Measurements from ENCODE around the gene MACF1.

MACF1 gene

DNA sequence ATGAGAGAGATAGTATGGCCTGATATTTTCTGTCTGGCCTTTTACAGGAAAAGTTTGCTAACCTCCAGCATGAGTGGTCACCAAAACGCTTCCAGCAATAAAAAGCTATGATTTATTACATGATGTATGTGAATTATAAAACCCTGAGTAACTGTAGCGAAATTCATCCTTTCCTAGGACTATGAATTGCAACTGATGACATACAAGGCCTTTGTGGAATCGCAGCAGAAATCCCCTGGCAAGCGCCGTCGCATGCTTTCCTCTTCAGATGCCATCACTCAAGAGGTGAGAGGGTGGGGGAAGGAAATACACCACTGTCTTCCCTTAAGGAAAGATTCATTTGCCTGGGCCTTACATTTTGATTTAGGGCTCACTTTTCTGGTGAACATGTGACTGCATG lies 117.9 kb downstream of the MACF1 start:
- ChIA-PET POLR2A (no interaction called here), CTCF (no interaction called here)
- no peak for DNase-seq (ENCODE audit: extremely low spot score)
- TF ChIP-seq BHLHE40 (IDR thresholded peaks at IDR 0.05; ENCODE audit: borderline replicate concordance) (no peak), NFRKB (IDR thresholded peaks at IDR 0.05) (no peak), L3MBTL2 (conservative IDR thresholded peaks at IDR 0.05) (no peak), CTBP1 (IDR thresholded peaks at IDR 0.05; ENCODE audit: borderline replicate concordance) (no peak), ELF4 (IDR thresholded peaks at IDR 0.05) (no peak), FOXM1 (IDR thresholded peaks at IDR 0.05; ENCODE audit: borderline replicate concordance) (no peak), LEF1 (IDR thresholded peaks at IDR 0.05; ENCODE audit: borderline replicate concordance) (no peak), SUZ12 (IDR thresholded peaks at IDR 0.05) (no peak), ARNT (IDR thresholded peaks at IDR 0.05) (no peak)

DNA sequence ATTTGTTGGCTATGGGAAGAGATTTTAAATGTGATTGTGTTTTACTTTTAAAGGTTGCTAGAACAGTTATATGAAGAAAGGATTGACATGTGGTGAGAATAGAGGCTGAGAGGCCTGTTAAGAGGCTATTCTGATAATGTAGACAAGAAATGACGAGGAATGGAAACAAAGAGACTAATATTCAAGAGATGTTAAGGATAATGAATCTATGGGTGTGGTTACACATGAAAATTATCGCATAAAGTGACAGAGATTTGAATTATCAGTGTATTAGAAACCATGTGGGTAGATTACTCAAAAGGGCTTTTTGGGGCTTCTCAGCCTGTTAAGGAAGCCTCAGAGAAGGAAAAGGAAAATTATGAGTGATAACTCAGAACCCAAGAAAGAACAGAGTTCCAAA lies 120.4 kb downstream of the MACF1 start:
- no peak for TF ChIP-seq SUZ12 (IDR thresholded peaks at IDR 0.05)
- no peak for TF ChIP-seq FOXK2 (IDR thresholded peaks at IDR 0.05)
- no peak for TF ChIP-seq ARNT (IDR thresholded peaks at IDR 0.05)
- TF ChIP-seq FOXA1 (IDR thresholded peaks at IDR 0.05), result no peak
- POLR2A ChIA-PET, result no interaction called here
- no peak for DNase-seq (ENCODE audit: extremely low spot score)
- CTCF ChIA-PET, result no interaction called here

DNA sequence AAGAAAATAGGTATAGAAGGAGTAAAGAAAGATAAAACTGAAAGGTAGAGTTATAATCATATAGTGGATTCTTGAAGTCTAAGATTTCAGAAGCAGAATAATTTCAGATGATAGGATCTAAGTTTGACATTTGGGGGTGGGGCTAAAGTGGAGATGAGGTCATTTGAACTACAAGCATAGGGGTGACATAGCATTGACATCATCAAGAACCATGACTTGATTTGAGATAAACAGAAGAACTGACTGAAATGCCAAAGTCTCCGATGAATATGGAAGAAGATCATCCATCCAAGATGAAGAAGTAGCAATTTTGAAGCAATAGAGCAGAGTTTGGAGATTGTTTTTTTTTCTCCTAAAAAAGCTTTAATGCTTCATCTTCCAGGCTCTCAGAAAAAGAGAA lies 122.3 kb downstream of the MACF1 start:
- TF ChIP-seq L3MBTL2 (conservative IDR thresholded peaks at IDR 0.05) (no peak), ZNF384 (IDR thresholded peaks at IDR 0.05) (no peak), LEF1 (IDR thresholded peaks at IDR 0.05; ENCODE audit: borderline replicate concordance) (no peak), TARDBP (IDR thresholded peaks at IDR 0.05) (no peak)
- DNase-seq (ENCODE audit: extremely low spot score), result no peak
- CTCF ChIA-PET, result no interaction called here
- POLR2A ChIA-PET, result no interaction called here

DNA sequence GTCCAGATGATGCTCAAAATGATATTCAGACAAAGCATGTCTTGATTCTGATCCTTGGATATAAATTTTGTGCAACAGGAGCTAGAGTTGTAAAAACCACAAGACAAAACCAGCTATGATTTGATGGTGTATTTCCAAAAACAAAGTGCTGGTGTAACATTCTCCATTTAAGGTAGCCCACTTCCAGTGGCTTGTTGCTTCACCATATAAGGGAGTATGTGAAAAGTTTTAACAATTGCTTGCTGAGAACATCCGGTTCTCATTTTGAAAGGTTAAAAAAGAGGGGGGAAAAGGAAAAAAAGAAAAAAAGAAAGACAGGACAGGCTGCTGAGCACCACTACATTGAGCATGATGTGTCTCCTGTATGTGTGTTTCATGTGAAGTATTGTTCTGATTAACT lies 123.6 kb downstream of the MACF1 start:
- POLR2A ChIA-PET, result no interaction called here
- no peak for TF ChIP-seq NFRKB (IDR thresholded peaks at IDR 0.05)
- TF ChIP-seq LEF1 (IDR thresholded peaks at IDR 0.05; ENCODE audit: borderline replicate concordance), result no peak
- no peak for TF ChIP-seq ELF4 (IDR thresholded peaks at IDR 0.05)
- TF ChIP-seq L3MBTL2 (conservative IDR thresholded peaks at IDR 0.05), result no peak
- no peak for TF ChIP-seq SP1 (IDR thresholded peaks at IDR 0.05)
- TF ChIP-seq ARNT (IDR thresholded peaks at IDR 0.05), result no peak
- TF ChIP-seq ZNF384 (IDR thresholded peaks at IDR 0.05), result no peak
- TF ChIP-seq CTBP1 (IDR thresholded peaks at IDR 0.05; ENCODE audit: borderline replicate concordance), result no peak
- TF ChIP-seq FOXM1 (IDR thresholded peaks at IDR 0.05; ENCODE audit: borderline replicate concordance), result no peak
- TF ChIP-seq, protein P1, sequence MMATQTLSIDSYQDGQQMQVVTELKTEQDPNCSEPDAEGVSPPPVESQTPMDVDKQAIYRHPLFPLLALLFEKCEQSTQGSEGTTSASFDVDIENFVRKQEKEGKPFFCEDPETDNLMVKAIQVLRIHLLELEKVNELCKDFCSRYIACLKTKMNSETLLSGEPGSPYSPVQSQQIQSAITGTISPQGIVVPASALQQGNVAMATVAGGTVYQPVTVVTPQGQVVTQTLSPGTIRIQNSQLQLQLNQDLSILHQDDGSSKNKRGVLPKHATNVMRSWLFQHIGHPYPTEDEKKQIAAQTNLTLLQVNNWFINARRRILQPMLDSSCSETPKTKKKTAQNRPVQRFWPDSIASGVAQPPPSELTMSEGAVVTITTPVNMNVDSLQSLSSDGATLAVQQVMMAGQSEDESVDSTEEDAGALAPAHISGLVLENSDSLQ (IDR thresholded peaks at IDR 0.05), result no peak
- no peak for TF ChIP-seq FOXK2 (IDR thresholded peaks at IDR 0.05)
- TF ChIP-seq TARDBP (IDR thresholded peaks at IDR 0.05), result no peak
- TF ChIP-seq SUZ12 (IDR thresholded peaks at IDR 0.05), result no peak
- TF ChIP-seq BHLHE40 (IDR thresholded peaks at IDR 0.05; ENCODE audit: borderline replicate concordance), result no peak
- no peak for TF ChIP-seq HDGF (IDR thresholded peaks at IDR 0.05; ENCODE audit: borderline replicate concordance)
- no peak for TF ChIP-seq FOXA1 (IDR thresholded peaks at IDR 0.05)
- DNase-seq (ENCODE audit: extremely low spot score), result no peak
- CTCF ChIA-PET, result no interaction called here

DNA sequence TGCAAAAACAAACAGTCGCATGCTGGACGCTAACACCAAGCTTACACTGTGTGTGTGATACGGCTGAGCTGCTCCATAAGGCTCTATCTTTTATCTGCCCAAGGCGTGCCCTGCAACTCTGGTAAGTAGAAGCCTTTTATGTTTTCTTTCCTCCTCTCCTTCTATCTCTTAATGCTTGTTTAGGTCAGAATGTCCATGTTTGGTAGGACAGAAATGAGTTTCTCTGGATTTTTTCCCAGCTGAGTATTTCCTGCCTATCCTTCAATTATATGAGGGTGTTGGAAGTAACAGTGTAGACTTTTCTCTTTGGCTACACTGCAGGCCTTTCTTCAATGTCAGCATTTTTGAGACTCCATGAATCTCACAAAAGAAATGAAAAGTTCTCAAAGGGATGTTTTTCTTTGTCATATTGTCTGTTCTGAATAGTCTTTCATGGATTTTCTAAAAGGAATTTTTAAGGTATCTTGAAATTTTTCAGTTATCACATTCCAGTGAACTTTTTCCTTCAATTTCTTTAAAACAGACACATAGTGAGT lies 124.2 kb downstream of the MACF1 start:
- ChIA-PET CTCF (no interaction called here), POLR2A (interaction anchor here (0.7 kb wide), 1 partner anchor 124 kb away, joined by 3 read pairs; the partner anchor contains the start of gene MACF1)
- no peak for TF ChIP-seq HDGF (IDR thresholded peaks at IDR 0.05; ENCODE audit: borderline replicate concordance)
- no peak for DNase-seq (ENCODE audit: extremely low spot score)

DNA sequence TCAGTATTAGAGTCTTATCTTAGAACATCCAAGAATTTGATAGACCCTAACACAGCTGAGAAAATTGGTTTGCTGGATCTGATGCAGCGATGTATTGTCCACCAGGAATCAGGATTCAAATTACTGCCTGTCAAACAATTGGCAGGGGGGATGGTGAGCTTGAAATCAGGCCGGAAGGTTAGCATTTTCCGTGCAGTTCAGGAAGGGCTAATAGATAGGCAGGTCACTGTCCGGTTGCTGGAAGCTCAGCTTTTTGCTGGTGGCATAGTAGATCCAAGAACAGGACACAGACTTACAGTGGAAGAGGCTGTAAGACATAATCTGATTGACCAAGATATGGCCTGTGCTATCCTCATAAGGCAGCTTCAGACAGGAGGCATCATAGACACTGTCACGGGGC lies 127.2 kb downstream of the MACF1 start:
- TF ChIP-seq SP1 (IDR thresholded peaks at IDR 0.05), result no peak
- no peak for TF ChIP-seq LEF1 (IDR thresholded peaks at IDR 0.05; ENCODE audit: borderline replicate concordance)
- no peak for TF ChIP-seq NFRKB (IDR thresholded peaks at IDR 0.05)
- TF ChIP-seq HDGF (IDR thresholded peaks at IDR 0.05; ENCODE audit: borderline replicate concordance), result no peak
- TF ChIP-seq CTBP1 (IDR thresholded peaks at IDR 0.05; ENCODE audit: borderline replicate concordance), result no peak
- TF ChIP-seq, protein P1 (IDR thresholded peaks at IDR 0.05), result no peak
- no peak for TF ChIP-seq BHLHE40 (IDR thresholded peaks at IDR 0.05; ENCODE audit: borderline replicate concordance)
- no peak for TF ChIP-seq FOXK2 (IDR thresholded peaks at IDR 0.05)
- no peak for TF ChIP-seq ARNT (IDR thresholded peaks at IDR 0.05)
- TF ChIP-seq TARDBP (IDR thresholded peaks at IDR 0.05), result no peak
- TF ChIP-seq ELF4 (IDR thresholded peaks at IDR 0.05), result no peak
- no peak for TF ChIP-seq FOXM1 (IDR thresholded peaks at IDR 0.05; ENCODE audit: borderline replicate concordance)
- CTCF ChIA-PET, result no interaction called here
- DNase-seq (ENCODE audit: extremely low spot score), result no peak
- POLR2A ChIA-PET, result no interaction called here

DNA sequence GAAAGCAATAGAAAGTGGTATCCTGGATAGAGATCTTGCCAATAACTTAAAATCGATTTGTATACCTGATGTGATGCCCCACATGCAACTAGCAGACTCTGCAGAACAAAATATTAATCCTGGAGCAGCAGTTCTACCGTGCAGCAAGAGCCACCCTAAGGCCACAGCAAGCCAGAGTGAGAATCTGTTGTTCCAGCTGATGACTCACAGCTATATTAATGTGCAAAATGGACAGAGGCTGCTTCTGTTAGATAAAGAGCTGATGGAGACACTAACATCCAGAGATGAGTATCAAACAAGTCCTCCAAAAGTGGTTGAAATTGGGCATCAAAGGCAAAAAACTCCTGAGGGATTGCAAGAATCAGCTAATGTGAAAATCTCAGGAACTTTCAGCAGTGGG lies 127.8 kb downstream of the MACF1 start:
- ChIA-PET POLR2A (no interaction called here), CTCF (no interaction called here)
- DNase-seq (ENCODE audit: extremely low spot score), result no peak

More for the DNA sequence above, 127.8 kb downstream of the MACF1 start:
- no peak for TF ChIP-seq ARNT (IDR thresholded peaks at IDR 0.05)
- TF ChIP-seq FOXK2 (IDR thresholded peaks at IDR 0.05), result no peak
- TF ChIP-seq, protein P1 (IDR thresholded peaks at IDR 0.05), result no peak
- no peak for TF ChIP-seq SP1 (IDR thresholded peaks at IDR 0.05)
- TF ChIP-seq TARDBP (IDR thresholded peaks at IDR 0.05), result no peak
- no peak for TF ChIP-seq L3MBTL2 (conservative IDR thresholded peaks at IDR 0.05)
- TF ChIP-seq BHLHE40 (IDR thresholded peaks at IDR 0.05; ENCODE audit: borderline replicate concordance), result no peak
- TF ChIP-seq FOXM1 (IDR thresholded peaks at IDR 0.05; ENCODE audit: borderline replicate concordance), result no peak
- TF ChIP-seq FOXA1 (IDR thresholded peaks at IDR 0.05), result no peak

Measured in HEK293T (cell line).